NCI-H446 treated with DMSO at 0.1 percent for 48 hours (cell line): ENCODE data around the gene KDM2A.
A peak's percentile ranks its signal among the peaks of the same experiment; 100 is the strongest.

Experiments used
- DNase-seq: peaks from one replicate; lab custom pipeline; 2025; lab: John Stamatoyannopoulos, UW

The KDM2A gene

GRCh38 chr11:67261640-67261945, 142.5 kb downstream of the KDM2A start:
- no peak for DNase-seq

GRCh38 chr11:67261946-67262681, 143.1 kb downstream of the KDM2A start:
- DNase-seq, result no peak

GRCh38 chr11:67262731-67263675, 143.9 kb downstream of the KDM2A start:
- peak; percentile 62 for DNase-seq

GRCh38 chr11:67264260-67264659, 145.2 kb downstream of the KDM2A start:
- DNase-seq, result no peak

GRCh38 chr11:67264877-67265632, 146.0 kb downstream of the KDM2A start:
- no peak for DNase-seq

GRCh38 chr11:67265633-67266448, 146.8 kb downstream of the KDM2A start:
- DNase-seq, result no peak

GRCh38 chr11:67266449-67267187, 147.6 kb downstream of the KDM2A start, which contains the start of gene GRK2:
Gene GRK2, plus strand, starts transcription at chr11:67266473. Its CDS starts 227 bp downstream, at chr11:67266700.
- DNase-seq, result no peak

- no peak for DNase-seq
These were observed 148.4 kb downstream of the KDM2A start for GRCh38 chr11:67267188-67268080.

GRCh38 chr11:67268081-67268961, 149.3 kb downstream of the KDM2A start:
- DNase-seq, result no peak

GRCh38 chr11:67268962-67269268, 149.9 kb downstream of the KDM2A start:
- DNase-seq, result no peak

GRCh38 chr11:67269401-67270255, 150.6 kb downstream of the KDM2A start:
- peak; percentile 77 for DNase-seq

- no peak for DNase-seq
These were observed 151.5 kb downstream of the KDM2A start for GRCh38 chr11:67270256-67271204.

- no peak for DNase-seq
These were observed 152.1 kb downstream of the KDM2A start for GRCh38 chr11:67271205-67271540.

GRCh38 chr11:67271541-67272284, 152.7 kb downstream of the KDM2A start:
- no peak for DNase-seq

GRCh38 chr11:67272327-67273259, 153.5 kb downstream of the KDM2A start:
- no peak for DNase-seq
